Germinal center (tissue), 1 donor: ENCODE measurements around the gene TRPM3.
"Not testable (repeated sequence)": the region's sequence is repeated elsewhere in the genome, so short reads cannot be mapped to it uniquely, and the experiment has no call there.

Experiments used
- DNase-seq: peaks from one replicate; pipeline ENCODE4 v3.0.0; 2012; ENCODE audit warnings: mixed read lengths, low spot score

Gene TRPM3

DNA sequence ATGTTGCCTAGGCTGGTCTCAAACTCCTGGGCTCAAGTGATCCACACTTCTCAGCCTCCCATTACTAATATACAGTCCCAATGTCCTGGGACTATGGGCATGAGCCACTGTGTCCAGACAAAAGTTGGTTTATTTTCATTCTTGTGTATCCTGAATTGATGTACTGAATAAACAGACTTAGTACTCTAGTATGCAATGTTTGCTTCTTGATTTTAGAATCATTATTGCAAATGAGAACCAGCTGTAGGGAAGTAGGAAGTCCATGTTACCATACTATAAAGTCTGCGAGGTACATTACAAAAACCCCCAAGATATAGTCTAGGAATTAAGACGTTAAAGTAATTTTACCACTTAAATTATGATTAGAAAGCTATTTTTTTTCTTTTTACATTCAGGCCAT, 372.4 kb downstream of the TRPM3 start:
- no peak for DNase-seq

GRCh38 chr9:70747261-70747718, 374.1 kb downstream of the TRPM3 start:
- DNase-seq: no peak

GRCh38 chr9:70746760-70747159, 374.7 kb downstream of the TRPM3 start:
- DNase-seq: no peak

DNA sequence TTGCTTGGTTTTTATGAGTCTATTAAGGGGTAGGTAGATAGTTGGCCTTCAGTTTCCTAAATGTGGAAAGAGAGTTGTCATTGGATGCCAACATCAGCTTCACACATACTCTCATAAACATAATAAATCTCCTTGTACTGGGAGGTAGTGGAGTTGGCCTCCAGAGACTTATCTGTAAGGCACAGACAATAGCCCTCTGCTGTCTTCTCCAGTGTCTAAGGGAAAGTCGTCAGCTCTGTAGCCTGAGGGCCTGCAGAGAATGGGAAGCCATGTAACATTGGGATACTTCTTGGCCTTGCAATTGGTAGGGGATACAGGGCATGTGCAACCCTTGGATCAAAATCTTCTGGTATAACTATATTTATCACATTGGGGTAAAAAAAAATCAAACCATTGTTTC, 375.1 kb downstream of the TRPM3 start:
- no peak for DNase-seq

DNA sequence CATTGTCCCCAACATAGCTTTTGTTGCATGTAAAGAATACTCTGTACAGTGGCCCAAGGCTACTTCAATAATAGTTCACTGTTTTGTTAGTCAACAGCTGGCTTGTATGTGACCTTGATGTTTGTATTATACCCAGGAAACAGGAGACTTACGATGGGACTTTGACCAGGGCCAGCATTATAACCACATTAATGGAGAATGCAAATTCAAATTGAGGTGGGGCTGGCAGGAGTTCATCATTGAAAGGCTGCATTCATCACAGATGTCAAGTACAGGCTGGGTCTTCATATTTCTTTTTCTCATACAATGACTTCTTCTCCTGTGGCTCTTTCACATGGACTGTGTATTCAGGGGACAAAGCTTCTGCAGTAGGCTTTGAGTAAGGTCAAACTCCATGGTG, 396.6 kb downstream of the TRPM3 start:
- not testable (repeated sequence) for DNase-seq

- DNase-seq: not testable (repeated sequence)
Observed at GRCh38 chr9:70724025-70724424, 397.4 kb downstream of the TRPM3 start.

DNA sequence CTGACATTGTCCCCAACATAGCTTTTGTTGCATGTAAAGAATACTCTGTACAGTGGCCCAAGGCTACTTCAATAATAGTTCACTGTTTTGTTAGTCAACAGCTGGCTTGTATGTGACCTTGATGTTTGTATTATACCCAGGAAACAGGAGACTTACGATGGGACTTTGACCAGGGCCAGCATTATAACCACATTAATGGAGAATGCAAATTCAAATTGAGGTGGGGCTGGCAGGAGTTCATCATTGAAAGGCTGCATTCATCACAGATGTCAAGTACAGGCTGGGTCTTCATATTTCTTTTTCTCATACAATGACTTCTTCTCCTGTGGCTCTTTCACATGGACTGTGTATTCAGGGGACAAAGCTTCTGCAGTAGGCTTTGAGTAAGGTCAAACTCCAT, 414.6 kb downstream of the TRPM3 start:
- DNase-seq: not testable (repeated sequence)

- no peak for DNase-seq
Observed at GRCh38 chr9:70701163-70701562, 420.3 kb downstream of the TRPM3 start.

GRCh38 chr9:70696694-70697335, 424.6 kb downstream of the TRPM3 start:
- no peak for DNase-seq

GRCh38 chr9:70694758-70695157, 426.7 kb downstream of the TRPM3 start:
- DNase-seq: no peak

- no peak for DNase-seq
Observed at GRCh38 chr9:70693186-70693585, 428.2 kb downstream of the TRPM3 start.

GRCh38 chr9:70692431-70692830, 429.0 kb downstream of the TRPM3 start:
- no peak for DNase-seq

- no peak for DNase-seq
Observed at GRCh38 chr9:70688704-70689103, 432.7 kb downstream of the TRPM3 start.

GRCh38 chr9:70683841-70684240, 437.6 kb downstream of the TRPM3 start:
- no peak for DNase-seq

DNA sequence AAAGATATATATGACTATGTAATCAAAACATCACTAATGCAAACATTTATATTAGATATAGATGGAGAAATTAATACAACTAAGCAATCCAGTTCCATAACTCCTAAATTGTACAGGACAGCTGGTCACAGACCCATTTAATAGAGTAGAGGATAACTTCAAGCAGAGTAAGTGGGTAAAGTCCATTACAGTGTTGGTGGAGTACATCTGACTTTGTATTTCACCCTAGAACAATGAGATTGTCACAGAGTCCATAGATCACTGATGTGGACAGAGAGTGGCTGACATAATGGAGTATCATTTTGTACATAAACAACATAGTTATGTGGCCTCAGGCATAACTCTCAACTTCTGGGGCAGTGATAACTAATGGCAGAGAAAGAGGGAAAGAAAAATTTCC, 439.1 kb downstream of the TRPM3 start:
- DNase-seq: no peak

GRCh38 chr9:70679845-70680244, 441.6 kb downstream of the TRPM3 start:
- DNase-seq: no peak

DNA sequence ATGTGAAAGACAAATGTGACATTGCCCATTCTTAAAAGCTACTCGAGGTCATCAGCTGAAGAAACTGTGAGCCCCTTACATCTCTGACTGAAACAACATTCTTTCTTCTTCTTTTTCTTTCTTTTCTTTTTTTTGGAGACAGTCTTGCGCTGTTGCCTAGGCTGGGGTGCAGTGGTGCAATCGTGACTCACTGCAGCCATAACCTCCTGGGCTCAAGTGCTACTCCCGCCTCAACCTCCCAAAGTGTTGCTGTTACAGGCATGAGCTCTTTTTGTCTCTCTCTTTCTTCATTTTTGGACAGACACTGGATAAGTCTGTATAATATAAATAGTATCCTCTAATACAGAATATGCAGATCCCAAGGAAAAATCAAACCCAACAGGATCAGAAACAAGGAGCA, 443.3 kb downstream of the TRPM3 start:
- no peak for DNase-seq

- no peak for DNase-seq
Observed at GRCh38 chr9:70677055-70677735, 444.2 kb downstream of the TRPM3 start.

DNA sequence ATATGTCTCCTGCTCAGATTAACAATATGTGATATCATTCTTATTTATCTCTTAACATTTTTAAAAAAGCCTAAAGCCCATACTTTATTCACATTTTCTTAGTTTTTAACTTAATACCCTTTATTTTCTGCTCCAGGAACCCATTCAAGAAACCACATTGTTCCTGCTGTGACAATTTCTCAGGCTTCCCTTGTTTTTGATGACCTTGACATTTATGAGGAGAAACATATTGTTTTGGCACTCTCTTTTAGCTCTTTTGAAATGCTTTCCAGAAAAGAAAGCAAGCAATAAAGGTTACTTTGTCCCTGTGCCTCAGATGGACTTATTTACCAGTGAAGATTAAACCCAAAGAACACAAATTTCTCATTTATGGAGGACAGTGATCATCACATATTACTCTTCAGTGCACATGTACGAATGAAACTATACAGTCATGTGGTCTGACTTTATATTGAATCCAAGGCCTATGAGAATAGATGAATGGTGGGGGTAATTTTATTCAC, 445.5 kb downstream of the TRPM3 start:
- DNase-seq: no peak

GRCh38 chr9:70673844-70674243, 447.6 kb downstream of the TRPM3 start:
- no peak for DNase-seq

- no peak for DNase-seq
Observed at GRCh38 chr9:70672161-70672649, 449.2 kb downstream of the TRPM3 start.

- no peak for DNase-seq
Observed at GRCh38 chr9:70668751-70669150, 452.7 kb downstream of the TRPM3 start.

DNA sequence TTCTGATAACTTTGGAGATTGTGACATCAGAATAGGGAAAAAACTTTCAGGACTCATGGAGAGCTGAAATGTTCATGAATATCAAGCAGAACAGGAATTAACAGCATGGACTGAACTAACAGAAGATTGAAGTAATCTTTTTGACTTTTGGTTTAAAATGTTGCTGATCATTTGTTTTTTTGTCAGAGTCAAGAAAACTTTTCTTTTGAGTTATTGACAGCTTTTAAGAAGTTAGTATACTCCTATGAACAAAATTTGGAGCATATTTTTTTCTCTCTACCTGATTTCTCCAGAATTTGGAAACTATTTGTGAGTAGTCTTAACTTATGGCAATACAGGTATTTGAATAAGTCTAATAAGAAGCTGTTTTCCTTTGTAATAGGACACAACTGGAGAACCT, 462.7 kb downstream of the TRPM3 start:
- DNase-seq: no peak

DNA sequence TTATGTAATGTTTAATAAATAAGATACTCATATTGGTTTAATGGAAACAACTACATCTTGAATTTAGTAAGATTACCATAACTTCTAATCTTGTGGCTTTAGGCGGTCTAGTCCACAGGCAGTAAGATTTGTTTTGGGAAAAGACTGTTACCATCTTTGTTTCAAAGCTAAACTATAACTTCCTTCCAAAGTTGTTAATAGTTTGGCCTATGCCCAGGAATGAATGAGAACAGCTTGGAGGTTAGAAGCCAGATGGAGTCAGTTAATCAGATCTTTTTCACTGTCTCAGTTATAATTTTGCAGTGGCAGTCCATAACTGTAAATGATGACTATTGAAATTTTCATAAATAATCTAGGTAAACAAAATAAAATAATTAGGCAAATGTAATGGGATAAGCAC, 465.1 kb downstream of the TRPM3 start:
- no peak for DNase-seq
